Endothelial cell of umbilical vein (primary cell): Measurements from ENCODE around the gene NRG3. TPM values are rescaled to one million over a fixed set of nuclear protein-coding genes. Genes with fewer than 3 reads are reported as not detected.

Experiments
- BruUV-seq: library from RNA; stranded (reverse); fragments of 400-500 nt; replicated peaks from 2 replicates; lab custom pipeline; 2021; lab: Mats Ljungman, UMichigan
- CTCF ChIA-PET: fragments of 300-600, 350-600 bp; sonication (Branson Sonifier 250); formaldehyde crosslinking; loops from one replicate; lab custom pipeline; 2021; ENCODE audit warnings: antibody characterized with exemption, inconsistent platforms; lab: Charles Lee
- POLR2A ChIA-PET: fragments of 300-600, 350-600 bp; sonication (Branson Sonifier 250); formaldehyde crosslinking; loops from one replicate; lab custom pipeline; 2021; ENCODE audit warnings: antibody characterized with exemption, inconsistent platforms; lab: Charles Lee
- DNase-seq: peaks from one replicate; pipeline ENCODE4 v3.0.0-alpha.2; 2011; ENCODE audit warnings: low read depth, low spot score
- FAIRE-seq: peaks from 2 replicates; lab custom pipeline; 2011; peaks lifted over from hg19 to GRCh38; lab: Jason Lieb, UNC
- H2AFZ ChIP-seq: 2 replicates; pipeline ENCODE4 v1.6.0; 2012; ENCODE audit warnings: low read depth, low read length, control low read depth, inconsistent platforms
- H3K27ac ChIP-seq: 2 replicates; pipeline ENCODE4 v1.5.1; 2011; ENCODE audit warnings: low read depth, mild to moderate bottlenecking, control low read depth, low read length, moderate library complexity; ENCODE audit not compliant: insufficient read depth
- H3K27me3 ChIP-seq, 2 experiments: 2 replicates each; pipeline versions ENCODE4 v1.6.0 to v1.6.1; 2011; ENCODE audit warnings: low read length in 2 of 2, mixed read lengths in 1 of 2; ENCODE audit not compliant: control insufficient read depth in 2 of 2, insufficient read depth in 2 of 2
- H3K36me3 ChIP-seq, 2 experiments: 2 replicates in 1 of 2; 3 replicates in 1 of 2; pipeline ENCODE4 v1.5.1; 2011; ENCODE audit warnings: low read length in 2 of 2, mild to moderate bottlenecking in 1 of 2, moderate library complexity in 1 of 2; ENCODE audit not compliant: control insufficient read depth in 2 of 2, insufficient read depth in 2 of 2; ENCODE audit errors: extremely low read depth in 1 of 2
- H3K4me1 ChIP-seq: 3 replicates; pipeline ENCODE4 v1.5.1; 2011; ENCODE audit warnings: mild to moderate bottlenecking, low read length; ENCODE audit not compliant: control insufficient read depth, insufficient read depth; ENCODE audit errors: extremely low read depth
- H3K4me2 ChIP-seq: 2 replicates; pipeline ENCODE4 v1.6.1; 2011; ENCODE audit warnings: low read length, control low read depth, mixed read lengths; ENCODE audit not compliant: insufficient read depth
- H3K4me3 ChIP-seq, 3 experiments: fragments of 200-600 bp in 1 of 3; sonication (generic), shearing (Covaris generic) in 1 of 3; replicated peaks in 1 of 3; 2 replicates each; pipeline ENCODE4 v1.5.1; 2011 to 2016; ENCODE audit warnings: control low read depth in 3 of 3, low read length in 3 of 3, mild to moderate bottlenecking in 2 of 3, inconsistent platforms in 1 of 3, low read depth in 1 of 3, moderate library complexity in 1 of 3; ENCODE audit not compliant: insufficient read depth in 1 of 3
- H3K79me2 ChIP-seq: 2 replicates; pipeline ENCODE4 v1.6.0; 2012; ENCODE audit warnings: low read length, inconsistent platforms; ENCODE audit not compliant: control insufficient read depth, insufficient read depth
- H3K9ac ChIP-seq: replicated peaks from 2 replicates; pipeline ENCODE3; 2011; ENCODE audit warnings: low read length, control low read depth; ENCODE audit not compliant: insufficient read depth; ENCODE audit errors: extremely low read depth
- H3K9me1 ChIP-seq: replicated peaks from 3 replicates; pipeline ENCODE4 v1.6.0; 2011; ENCODE audit warnings: mild to moderate bottlenecking, low read length; ENCODE audit not compliant: control insufficient read depth, insufficient read depth; ENCODE audit errors: extremely low read depth
- H3K9me3 ChIP-seq: replicated peaks from 2 replicates; pipeline ENCODE4 v1.5.1; 2012; ENCODE audit warnings: low read length, inconsistent platforms; ENCODE audit not compliant: control insufficient read depth, insufficient read depth
- H4K20me1 ChIP-seq: replicated peaks from 2 replicates; pipeline ENCODE3; 2011; ENCODE audit warnings: mild to moderate bottlenecking, low read length; ENCODE audit not compliant: control insufficient read depth, insufficient read depth; ENCODE audit errors: extremely low read depth
- POLR2AphosphoS5 ChIP-seq: IDR thresholded peaks from 2 replicates; pipeline ENCODE4 v1.6.1; 2012; ENCODE audit warnings: low read depth, mild to moderate bottlenecking, control low read depth, low read length, moderate library complexity; ENCODE audit not compliant: insufficient read depth
- dilution Hi-C: fragments of 300-500 bp; cut with MboI; formaldehyde crosslinking; loops from one replicate; pipeline ENCODE4 v1.15.0; 2019; ENCODE audit warnings: low sequenced_read_pairs; ENCODE audit not compliant: extremely low pct_ligation_motif_present
- intact Hi-C: fragments of 100-400 bp; cut with micrococcal nuclease; formaldehyde crosslinking; loops from one replicate; pipeline ENCODE4 v1.10.0; 2022
- polyA plus RNA-seq, 4 experiments: library from polyadenylated mRNA; depleted of rRNA in 3 of 4; stranded (reverse) in 3 of 4; unstranded in 1 of 4; fragments of >200 nt; gene quantifications; 2 replicates each; pipeline versions ENCODE4 v1.2.1 to v1.2.3, GENCODE V29; 2011 to 2012; ENCODE audit warnings: missing spikeins in 1 of 4
- total RNA-seq: library from RNA; stranded (reverse); gene quantifications from 2 replicates; pipeline ENCODE4 v1.2.3, GENCODE V29; 2021
- TF ChIP-seq, protein P1 (sequence below): IDR thresholded peaks from 2 replicates; pipeline ENCODE4 v1.6.1; 2011; ENCODE audit not compliant: insufficient read depth, insufficient read length

The NRG3 gene
- total and polyA plus RNA-seq, 2 donors (not counting 3 experiments of a cell fraction or from before 2014, with no cell fraction given): 1.9 to 3.9 TPM

DNA sequence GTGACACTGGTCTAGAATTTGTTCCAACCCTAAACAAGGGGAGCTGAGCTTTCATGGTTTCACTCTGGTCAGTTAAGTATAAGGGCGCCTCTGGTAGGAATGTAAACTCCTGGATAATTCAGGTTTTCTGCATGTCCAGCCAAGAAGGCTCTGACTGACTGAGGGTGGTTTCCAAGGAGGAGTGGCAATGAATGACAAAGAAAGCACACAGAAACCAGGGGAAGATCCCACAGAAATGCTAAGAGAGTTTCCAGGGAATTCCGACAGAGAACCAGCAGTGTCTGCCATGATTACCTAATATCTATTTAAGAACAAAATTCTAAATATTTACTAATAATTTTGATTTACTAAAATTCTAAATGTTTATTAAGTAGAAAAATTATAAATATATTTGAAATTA lies 27.3 kb upstream of the NRG3 start:
- no peaks in the 10 kb centered on the region for H3K27me3 ChIP-seq

DNA sequence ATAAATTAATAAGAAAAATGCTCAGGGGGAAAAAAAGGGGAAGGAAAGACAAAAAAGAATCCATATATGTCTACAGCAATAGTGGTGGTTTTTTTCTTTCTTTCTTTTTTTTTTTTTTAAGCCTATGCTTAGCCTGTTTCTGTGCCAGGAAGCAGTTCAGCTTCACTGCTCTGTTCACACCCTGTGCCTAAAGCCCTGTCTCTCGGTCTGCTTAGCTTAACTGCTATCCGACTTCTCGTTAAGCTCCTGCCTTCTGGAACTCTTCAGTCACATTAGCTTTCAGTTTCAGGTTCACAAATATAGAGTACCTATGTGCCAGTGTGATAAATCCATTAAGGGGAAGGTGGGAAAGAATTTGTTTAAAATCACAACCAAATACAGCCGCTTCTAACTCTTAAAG lies 26.5 kb upstream of the NRG3 start:
- Histone ChIP-seq H3K4me1 (no peaks in the 10 kb centered on the region), H3K27ac (no peak overlapping the region), H4K20me1 (no peaks in the 10 kb centered on the region), H2AFZ (peak overlapping the region; percentile 30), H3K9me1 (no peaks in the 10 kb centered on the region), H3K9ac (no peak overlapping the region), H3K9me3 (no peaks in the 10 kb centered on the region), H3K36me3 (no peaks in the 10 kb centered on the region), H3K4me3 (no peak overlapping the region), H3K4me2 (no peak overlapping the region), H3K27me3 (no peaks in the 10 kb centered on the region), H3K79me2 (no peaks in the 10 kb centered on the region)
- DNase-seq (peak; percentile 5), FAIRE-seq (no peak)
- BruUV-seq: no TSS peak
- TF ChIP-seq POLR2AphosphoS5: no peak
- ChIA-PET CTCF (interaction anchor here (0.6 kb wide), 1 partner anchor 1121 kb away, joined by 3 read pairs; no protein-coding TSS in a partner anchor), POLR2A (no interaction called here)
- dilution Hi-C loops: no loop called here
- intact Hi-C loops: loop anchor here (10.0 kb wide), 2 partner anchors 236 to 1116 kb away; no protein-coding TSS in a partner anchor

More for the DNA sequence above, 27.3 kb upstream of the NRG3 start:
- dilution Hi-C loops (no loop called here), intact Hi-C loops (loop anchor here (10.0 kb wide), 2 partner anchors 237 to 1117 kb away; no protein-coding TSS in a partner anchor)
- DNase-seq (no peak), FAIRE-seq (no peak)
- no peaks in the 10 kb centered on the region for H3K79me2 ChIP-seq
- TF ChIP-seq, protein P1, sequence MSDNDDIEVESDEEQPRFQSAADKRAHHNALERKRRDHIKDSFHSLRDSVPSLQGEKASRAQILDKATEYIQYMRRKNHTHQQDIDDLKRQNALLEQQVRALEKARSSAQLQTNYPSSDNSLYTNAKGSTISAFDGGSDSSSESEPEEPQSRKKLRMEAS: no peak
- no peaks in the 10 kb centered on the region for H4K20me1 ChIP-seq
- no peak overlapping the region for H3K27ac ChIP-seq
- H2AFZ ChIP-seq: no peak overlapping the region
- no peaks in the 10 kb centered on the region for H3K4me1 ChIP-seq
- no peaks in the 10 kb centered on the region for H3K9me3 ChIP-seq
- no peaks in the 10 kb centered on the region for H3K9me1 ChIP-seq
- no peak overlapping the region for H3K4me2 ChIP-seq
- ChIA-PET POLR2A (no interaction called here), CTCF (no interaction called here)
- H3K4me3 ChIP-seq: no peak overlapping the region
- H3K36me3 ChIP-seq: no peaks in the 10 kb centered on the region
- BruUV-seq: no TSS peak
- no peak overlapping the region for H3K9ac ChIP-seq
